Measurements from ENCODE around the gene URAD.

DNA sequence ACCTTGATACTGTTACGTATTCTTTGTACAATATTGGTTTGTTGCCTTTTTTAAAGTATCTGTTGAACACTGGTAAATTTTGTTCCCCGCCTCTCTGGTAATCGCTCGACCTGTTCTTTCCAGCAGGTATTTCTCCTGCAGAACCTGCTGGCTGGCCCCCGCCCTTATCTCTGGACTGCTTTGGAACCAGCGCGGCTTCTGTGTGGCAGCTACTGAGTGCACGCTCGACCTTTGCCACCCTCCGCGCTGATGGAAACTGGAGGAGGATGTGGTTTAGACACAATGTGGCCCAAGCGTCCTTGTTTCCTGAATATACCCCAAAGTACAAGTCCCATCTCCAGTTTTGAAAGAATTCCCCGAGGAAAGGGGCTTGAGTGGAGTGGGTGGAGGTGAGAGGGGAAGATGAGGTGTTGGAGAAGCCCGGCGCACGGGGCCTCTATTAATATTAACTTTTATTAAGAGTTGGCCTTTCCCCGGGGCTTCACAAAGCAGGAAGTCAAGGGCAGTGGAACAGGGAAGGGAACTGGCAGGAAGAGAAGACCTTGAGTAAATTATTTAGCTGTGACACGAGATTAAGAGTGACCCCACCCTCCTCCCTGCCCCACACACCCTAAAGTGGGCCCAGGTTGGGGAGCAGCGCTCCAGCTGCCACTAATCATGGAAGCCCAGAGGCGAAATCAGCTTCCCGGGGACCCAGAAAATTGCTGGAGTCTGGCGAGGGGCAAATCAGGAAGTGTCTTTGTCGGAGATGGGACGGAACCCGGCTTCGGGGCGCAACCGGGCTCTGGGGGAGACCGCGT lies 35.4 kb downstream of the URAD start:
- TF ChIP-seq CTCF (IDR thresholded peaks at IDR 0.05; ENCODE audit: low read length), result no peak
- TF ChIP-seq EZH2phosphoT487 (IDR thresholded peaks at IDR 0.05; ENCODE audit: low read length), result no peak
- TF ChIP-seq EZH2 (optimal IDR thresholded peaks at IDR 0.05; ENCODE audit: low read depth, low read length), result no peak
